Astrocyte (in vitro differentiated cells and primary cell): ENCODE results near the gene CARD8. TPM values are rescaled to one million over a fixed set of nuclear protein-coding genes. Genes with fewer than 3 reads are reported as not detected.
A peak's percentile ranks its signal among the peaks of the same experiment; 100 is the strongest.
"Not testable (repeated sequence)": the region's sequence is repeated elsewhere in the genome, so short reads cannot be mapped to it uniquely, and the experiment has no call there.

Experiments used
- DNase-seq: peaks from one replicate; pipeline ENCODE4 v3.0.0-alpha.2; 2010; ENCODE audit warnings: low read depth
- FAIRE-seq: peaks from 2 replicates; lab custom pipeline; 2011; peaks lifted over from hg19 to GRCh38; lab: Jason Lieb, UNC
- H2AFZ ChIP-seq: 2 replicates; pipeline ENCODE4 v1.6.0; 2012; ENCODE audit warnings: low read depth, low read length, inconsistent platforms
- H3K27ac ChIP-seq: 2 replicates; pipeline ENCODE4 v1.5.1; 2011; ENCODE audit warnings: low read depth, low read length, inconsistent platforms
- H3K27me3 ChIP-seq: 2 replicates; pipeline ENCODE4 v1.6.0; 2011; ENCODE audit warnings: low read length, inconsistent platforms; ENCODE audit not compliant: insufficient read depth
- H3K36me3 ChIP-seq: 2 replicates; pipeline ENCODE4 v1.5.1; 2011; ENCODE audit warnings: low read length, inconsistent platforms; ENCODE audit not compliant: insufficient read depth
- H3K4me1 ChIP-seq: 2 replicates; pipeline ENCODE4 v1.5.1; 2011; ENCODE audit warnings: low read length, inconsistent platforms; ENCODE audit not compliant: insufficient read depth
- H3K4me2 ChIP-seq: 2 replicates; pipeline ENCODE4 v1.6.0; 2012; ENCODE audit warnings: low read length, inconsistent platforms
- H3K4me3 ChIP-seq: 2 replicates; pipeline ENCODE4 v1.5.1; 2011; ENCODE audit warnings: low read depth, mild to moderate bottlenecking, low read length, inconsistent platforms; ENCODE audit not compliant: insufficient read depth
- H3K79me2 ChIP-seq: 2 replicates; pipeline ENCODE4 v1.6.0; 2012; ENCODE audit warnings: mild to moderate bottlenecking, low read length, inconsistent platforms; ENCODE audit not compliant: insufficient read depth
- H3K9ac ChIP-seq: 2 replicates; pipeline ENCODE4 v1.6.0; 2012; ENCODE audit warnings: mild to moderate bottlenecking, low read length, inconsistent platforms
- H3K9me3 ChIP-seq: 2 replicates; pipeline ENCODE4 v1.5.1; 2012; ENCODE audit warnings: low read depth, mild to moderate bottlenecking, low read length, inconsistent platforms; ENCODE audit not compliant: insufficient read depth
- H4K20me1 ChIP-seq: 2 replicates; pipeline ENCODE4 v1.6.0; 2012; ENCODE audit warnings: low read length, inconsistent platforms; ENCODE audit not compliant: insufficient read depth
- H3K27ac Mint-ChIP-seq: one replicate; pipeline ENCODE4 v1.8.0; 2021; ENCODE audit warnings: mild to moderate bottlenecking, mixed read lengths; ENCODE audit not compliant: unreplicated experiment
- H3K27me3 Mint-ChIP-seq: one replicate; pipeline ENCODE4 v1.8.0; 2021; ENCODE audit warnings: low read depth, mixed read lengths; ENCODE audit not compliant: unreplicated experiment
- H3K36me3 Mint-ChIP-seq: one replicate; pipeline ENCODE4 v1.8.0; 2021; ENCODE audit warnings: low read depth, mixed read lengths; ENCODE audit not compliant: unreplicated experiment
- H3K4me1 Mint-ChIP-seq: one replicate; pipeline ENCODE4 v1.8.0; 2021; ENCODE audit warnings: low read depth, mixed read lengths; ENCODE audit not compliant: unreplicated experiment
- H3K4me3 Mint-ChIP-seq: one replicate; pipeline ENCODE4 v1.8.0; 2021; ENCODE audit warnings: mild to moderate bottlenecking, moderate library complexity, mixed read lengths; ENCODE audit not compliant: unreplicated experiment
- H3K9me3 Mint-ChIP-seq: one replicate; pipeline ENCODE4 v1.8.0; 2021; ENCODE audit warnings: mild to moderate bottlenecking, mixed read lengths; ENCODE audit not compliant: unreplicated experiment
- CTCF ChIP-seq: IDR thresholded peaks from 2 replicates; pipeline ENCODE4 v1.5.1; 2011; ENCODE audit warnings: low read depth, mild to moderate bottlenecking, inconsistent platforms, low read length, moderate library complexity; ENCODE audit not compliant: insufficient read depth
- EZH2 ChIP-seq: IDR thresholded peaks from 2 replicates; pipeline ENCODE4 v1.6.1; 2012; ENCODE audit warnings: mild to moderate bottlenecking, low read length, inconsistent platforms; ENCODE audit not compliant: insufficient read depth
- total RNA-seq: library from RNA; stranded (reverse); gene quantifications from 2 replicates; pipeline ENCODE4 v1.2.1, GENCODE V29; 2021

CARD8 gene
- total RNA-seq, 1 donor from 2014 or later: 26.3 TPM

DNA sequence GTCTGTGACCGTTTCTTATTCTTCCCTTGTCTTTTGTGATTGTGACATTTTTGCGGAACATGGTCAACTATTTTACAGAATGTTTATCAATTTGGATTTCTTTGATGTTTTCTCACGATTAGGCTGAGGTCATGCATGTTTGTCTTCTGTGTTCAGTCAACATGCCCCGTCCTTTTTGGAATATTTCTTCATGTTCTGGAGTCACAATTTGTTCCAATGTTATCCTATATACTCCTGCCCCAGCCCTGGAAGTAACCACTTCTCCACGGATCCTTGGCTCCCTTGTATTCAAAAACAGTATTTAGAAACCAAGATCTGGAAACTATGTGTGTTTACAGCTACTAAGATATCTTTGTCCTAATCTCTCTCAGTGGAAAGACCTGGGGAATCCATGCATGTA, 9.6 kb downstream of the CARD8 start:
- no peak for TF ChIP-seq EZH2
- no peak for TF ChIP-seq CTCF

DNA sequence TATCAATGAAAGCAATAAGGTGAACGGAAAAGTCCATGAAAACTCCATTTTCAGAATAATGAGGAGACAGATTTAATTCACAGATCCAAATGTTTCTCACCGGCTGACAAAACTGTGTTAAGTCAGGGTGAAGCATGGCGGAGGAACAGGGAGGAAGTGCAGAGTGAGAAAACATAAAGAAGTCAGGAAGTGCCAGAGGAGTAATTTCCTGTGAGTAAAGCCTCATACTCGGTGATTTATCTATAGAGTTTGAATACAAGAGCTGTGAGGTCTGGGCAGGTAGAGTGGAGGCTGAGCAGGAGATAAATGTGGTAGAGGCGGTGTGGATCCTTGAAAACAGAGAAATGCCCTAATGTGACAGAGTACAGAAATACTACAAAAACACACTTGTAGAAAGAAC, 11.4 kb downstream of the CARD8 start:
- H3K27ac ChIP-seq: no peak overlapping the region
- H3K4me2 ChIP-seq: peak overlapping the region; percentile 75
- Mint-ChIP-seq H3K9me3 (peaks cover 2% of the 10 kb centered on the region), H3K4me1 (peaks cover 8% of the 10 kb centered on the region), H3K27ac (peak overlapping the region; percentile 63), H3K27me3 (no peaks in the 10 kb centered on the region), H3K4me3 (peak overlapping the region; percentile 30), H3K36me3 (peaks cover 8% of the 10 kb centered on the region)
- H2AFZ ChIP-seq: peak overlapping the region; percentile 67
- H3K4me3 ChIP-seq: no peak overlapping the region
- no peaks in the 10 kb centered on the region for H3K79me2 ChIP-seq
- DNase-seq: no peak
- peak; percentile 23 for FAIRE-seq
- H3K36me3 ChIP-seq: peaks cover 3% of the 10 kb centered on the region
- no peaks in the 10 kb centered on the region for H4K20me1 ChIP-seq
- peaks cover 10% of the 10 kb centered on the region for H3K4me1 ChIP-seq
- no peaks in the 10 kb centered on the region for H3K9me3 ChIP-seq
- peak overlapping the region; percentile 39 for H3K9ac ChIP-seq
- H3K27me3 ChIP-seq: no peaks in the 10 kb centered on the region
- TF ChIP-seq CTCF: no peak
- no peak for TF ChIP-seq EZH2

More for the DNA sequence above, 9.6 kb downstream of the CARD8 start:
- Mint-ChIP-seq H3K9me3 (no peaks in the 10 kb centered on the region), H3K27ac (no peak overlapping the region), H3K4me3 (no peak overlapping the region), H3K4me1 (peaks cover 8% of the 10 kb centered on the region), H3K36me3 (no peaks in the 10 kb centered on the region), H3K27me3 (no peaks in the 10 kb centered on the region)
- DNase-seq: no peak
- H3K9me3 ChIP-seq: no peaks in the 10 kb centered on the region
- no peak overlapping the region for H3K4me2 ChIP-seq
- H3K36me3 ChIP-seq: peaks cover 3% of the 10 kb centered on the region
- peak; percentile 9 for FAIRE-seq
- H3K27me3 ChIP-seq: no peaks in the 10 kb centered on the region
- peaks cover 4% of the 10 kb centered on the region for H3K4me1 ChIP-seq
- no peaks in the 10 kb centered on the region for H4K20me1 ChIP-seq
- no peaks in the 10 kb centered on the region for H3K79me2 ChIP-seq
- H3K4me3 ChIP-seq: no peak overlapping the region
- no peak overlapping the region for H3K27ac ChIP-seq
- no peak overlapping the region for H2AFZ ChIP-seq
- H3K9ac ChIP-seq: no peak overlapping the region

DNA sequence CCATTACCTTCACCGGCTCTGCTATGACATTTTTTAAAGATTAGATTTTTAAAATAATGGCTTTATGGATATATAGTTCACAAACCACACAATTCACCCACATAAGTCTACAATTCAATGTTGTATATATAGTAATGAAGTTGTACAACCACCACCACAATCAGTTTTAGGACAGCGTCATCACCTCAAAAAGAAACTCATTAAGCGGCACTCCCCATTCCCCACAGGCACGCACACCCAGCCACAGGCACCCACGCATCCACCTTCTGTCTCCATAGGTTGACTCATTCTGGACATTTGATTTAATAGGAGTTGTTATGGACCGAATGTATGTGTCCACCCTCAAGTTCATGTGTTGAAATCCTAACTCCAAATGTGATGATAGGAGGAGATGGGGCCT, 13.9 kb downstream of the CARD8 start:
- not testable (repeated sequence) for H3K4me1 ChIP-seq, H3K9ac ChIP-seq, H3K4me3 Mint-ChIP-seq, H3K9me3 Mint-ChIP-seq, H3K27me3 Mint-ChIP-seq, H3K9me3 ChIP-seq, DNase-seq, H3K27ac Mint-ChIP-seq, H3K4me2 ChIP-seq, H3K4me3 ChIP-seq, H3K36me3 ChIP-seq, FAIRE-seq, H2AFZ ChIP-seq, H3K4me1 Mint-ChIP-seq, H3K27me3 ChIP-seq, H4K20me1 ChIP-seq, H3K27ac ChIP-seq, H3K79me2 ChIP-seq
- H3K36me3 Mint-ChIP-seq: peaks cover 13% of the 10 kb centered on the region
